ENCODE measurements around the gene C2CD2L. TPM values are rescaled to one million over a fixed set of nuclear protein-coding genes. Genes with fewer than 3 reads are reported as not detected.
A peak's percentile ranks its signal among the peaks of the same experiment; 100 is the strongest.

The C2CD2L gene
- total RNA-seq, 1 experiment from 2014 or later, result 9.3 TPM

- BruUV-seq (replicated peaks), result no TSS peak
- Histone ChIP-seq H3K4me1 (replicated peaks; ENCODE audit: insufficient read depth) (peaks cover 14% of the 10 kb centered on the region), H3K9me3 (ENCODE audit: insufficient read depth, low read depth) (no peaks in the 10 kb centered on the region), H3K4me2 (no peak overlapping the region), H3K27ac (no peak overlapping the region), H4K20me1 (ENCODE audit: insufficient read depth) (no peaks in the 10 kb centered on the region), H3K36me3 (ENCODE audit: low read depth) (no peaks in the 10 kb centered on the region), H3K4me3 (no peak overlapping the region), H3K27me3 (ENCODE audit: insufficient read depth, low read depth) (no peaks in the 10 kb centered on the region), H3K79me2 (ENCODE audit: low read depth) (peaks cover 15% of the 10 kb centered on the region), H3K9me2 (ENCODE audit: insufficient read depth) (no peaks in the 10 kb centered on the region), H2AFZ (no peak overlapping the region), H3F3A (ENCODE audit: insufficient read depth, low read depth) (peaks cover 26% of the 10 kb centered on the region)
- ChIA-PET POLR2A (ENCODE audit: unreplicated experiment) (no interaction called here), CTCF (no interaction called here)
- TF ChIP-seq EZH2 (IDR thresholded peaks at IDR 0.05; ENCODE audit: low read depth) (no peak), CTCF (conservative IDR thresholded peaks at IDR 0.05) (no peak)
- intact Hi-C loops (cut with micrococcal nuclease; ENCODE audit: unreplicated experiment), result no loop called here
- DNase-seq, result peak; percentile 32 to 40
Measured at GRCh38 chr11:119062779-119063178, 44.4 kb upstream of the C2CD2L start.

DNA sequence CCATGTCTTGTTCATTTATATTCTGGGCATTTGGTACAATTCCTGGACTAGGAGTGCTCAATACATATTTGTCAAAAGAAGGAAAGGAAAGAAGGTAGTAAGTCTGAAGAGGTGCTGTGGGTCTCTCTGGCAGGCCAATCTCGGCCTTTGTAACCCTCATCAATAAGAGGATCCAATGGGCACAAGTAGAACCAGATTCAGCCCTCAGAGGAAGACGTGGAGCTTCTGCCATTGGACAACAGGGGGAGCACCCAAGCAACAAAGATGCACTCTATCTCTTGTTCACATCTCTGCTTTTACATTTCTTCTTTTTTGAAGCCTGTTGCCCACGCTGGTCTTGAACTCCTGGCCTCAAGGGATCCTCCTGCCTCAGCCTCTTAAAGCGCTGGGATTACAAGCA lies 41.8 kb upstream of the C2CD2L start:
- ChIA-PET CTCF (no interaction called here), POLR2A (ENCODE audit: unreplicated experiment) (interaction anchor here (0.5 to 0.7 kb wide), 2 partner anchors 19 to 156 kb away, joined by 6 to 20 read pairs; partner anchors contain the start of gene HMBS)
- H3F3A ChIP-seq (ENCODE audit: insufficient read depth, low read depth), result peaks cover 24% of the 10 kb centered on the region
- no peak overlapping the region for H3K4me3 ChIP-seq
- no peak overlapping the region for H3K27ac ChIP-seq
- H3K36me3 ChIP-seq (ENCODE audit: low read depth), result peaks cover 4% of the 10 kb centered on the region
- H3K9me2 ChIP-seq (ENCODE audit: insufficient read depth), result no peaks in the 10 kb centered on the region
- intact Hi-C loops (cut with micrococcal nuclease; ENCODE audit: unreplicated experiment), result no loop called here
- H3K4me1 ChIP-seq (replicated peaks; ENCODE audit: insufficient read depth), result peaks cover 8% of the 10 kb centered on the region
- peaks cover 24% of the 10 kb centered on the region for H3K79me2 ChIP-seq (ENCODE audit: low read depth)
- no peaks in the 10 kb centered on the region for H4K20me1 ChIP-seq (ENCODE audit: insufficient read depth)
- DNase-seq, result peak in 1 of 2 experiments; percentile 35
- no peak overlapping the region for H3K4me2 ChIP-seq
- H3K9me3 ChIP-seq (ENCODE audit: insufficient read depth, low read depth), result no peaks in the 10 kb centered on the region
- TF ChIP-seq CTCF (conservative IDR thresholded peaks at IDR 0.05), result peak; percentile 43
- TF ChIP-seq EZH2 (IDR thresholded peaks at IDR 0.05; ENCODE audit: low read depth), result no peak
- H3K27me3 ChIP-seq (ENCODE audit: insufficient read depth, low read depth), result no peaks in the 10 kb centered on the region
- no peak overlapping the region for H2AFZ ChIP-seq
- BruUV-seq (replicated peaks), result no TSS peak

- H4K20me1 ChIP-seq (ENCODE audit: insufficient read depth), result no peaks in the 10 kb centered on the region
- H3F3A ChIP-seq (ENCODE audit: insufficient read depth, low read depth), result peaks cover 24% of the 10 kb centered on the region
- ChIA-PET CTCF (interaction anchor here (0.6 to 1.4 kb wide), 6 partner anchors 11 to 456 kb away, joined by 3 to 12 read pairs (median 6); partner anchors contain the start of genes DPAGT1, HMBS and SLC37A4), POLR2A (ENCODE audit: unreplicated experiment) (interaction anchor here (0.5 to 1.1 kb wide), 9 partner anchors 10 to 1249 kb away, joined by 3 to 29 read pairs (median 5); partner anchors contain the start of genes C2CD2L and HMBS)
- peaks cover 8% of the 10 kb centered on the region for H3K4me1 ChIP-seq (replicated peaks; ENCODE audit: insufficient read depth)
- peaks cover 24% of the 10 kb centered on the region for H3K79me2 ChIP-seq (ENCODE audit: low read depth)
- H3K4me3 ChIP-seq, result peak within 1 kb of the TSS; percentile 89
- no peaks in the 10 kb centered on the region for H3K9me2 ChIP-seq (ENCODE audit: insufficient read depth)
- intact Hi-C loops (cut with micrococcal nuclease; ENCODE audit: unreplicated experiment), result no loop called here
- H3K4me2 ChIP-seq, result peak within 1 kb of the TSS; percentile 80
- no peaks in the 10 kb centered on the region for H3K27me3 ChIP-seq (ENCODE audit: insufficient read depth, low read depth)
- peaks cover 4% of the 10 kb centered on the region for H3K36me3 ChIP-seq (ENCODE audit: low read depth)
- H2AFZ ChIP-seq, result peak within 1 kb of the TSS; percentile 99
- BruUV-seq (replicated peaks), result TSS peak; percentile 56
- no peak for TF ChIP-seq EZH2 (IDR thresholded peaks at IDR 0.05; ENCODE audit: low read depth)
- 0 out of 2 replicates have a peak, but pooled peaks have one; percentile 14 for TF ChIP-seq CTCF (conservative IDR thresholded peaks at IDR 0.05)
- H3K9me3 ChIP-seq (ENCODE audit: insufficient read depth, low read depth), result no peaks in the 10 kb centered on the region
- H3K27ac ChIP-seq, result peak within 1 kb of the TSS; percentile 55
- peak; percentile 95 to 96 for DNase-seq
Measured at GRCh38 chr11:119067371-119068222, 39.5 kb upstream of the C2CD2L start, which contains the start of gene VPS11. VPS11 (plus strand) TSS chr11:119067818; CDS start chr11:119067824, 6 bp downstream.

All from PC-9 (cell line).